ENCODE results near the gene NUDT4.
"Not testable (repeated sequence)": the region's sequence is repeated elsewhere in the genome, so short reads cannot be mapped to it uniquely, and the experiment has no call there.

NUDT4 gene

DNA sequence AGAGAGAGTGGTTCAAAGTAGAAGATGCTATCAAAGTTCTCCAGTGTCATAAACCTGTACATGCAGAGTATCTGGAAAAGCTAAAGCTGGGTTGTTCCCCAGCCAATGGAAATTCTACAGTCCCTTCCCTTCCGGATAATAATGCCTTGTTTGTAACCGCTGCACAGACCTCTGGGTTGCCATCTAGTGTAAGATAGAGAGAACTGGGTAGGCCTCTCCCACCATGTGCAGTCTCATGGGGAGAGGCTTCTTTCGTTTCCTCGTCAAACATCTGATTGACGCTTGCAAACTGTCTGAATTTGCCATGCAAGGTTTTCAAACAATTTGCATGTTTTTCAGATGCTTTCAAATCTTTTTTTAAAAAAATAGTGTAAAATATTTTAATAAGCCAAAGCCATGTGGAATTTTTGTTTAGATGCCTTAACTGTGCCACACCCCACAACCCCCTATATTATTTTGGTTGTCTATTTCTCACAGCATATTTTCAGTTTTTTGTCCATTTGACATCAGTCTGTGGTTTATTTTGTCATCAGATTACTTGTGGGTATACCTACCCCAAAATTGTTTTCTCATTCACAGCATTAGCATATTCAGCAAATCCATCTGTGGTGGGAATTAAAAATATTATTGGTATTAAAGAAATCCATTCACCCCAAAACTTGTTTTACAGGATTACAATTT lies 21.6 kb downstream of the NUDT4 start:
- not testable (repeated sequence) for DNase-seq (ENCODE audit: low read depth in 2 of 2)

DNA sequence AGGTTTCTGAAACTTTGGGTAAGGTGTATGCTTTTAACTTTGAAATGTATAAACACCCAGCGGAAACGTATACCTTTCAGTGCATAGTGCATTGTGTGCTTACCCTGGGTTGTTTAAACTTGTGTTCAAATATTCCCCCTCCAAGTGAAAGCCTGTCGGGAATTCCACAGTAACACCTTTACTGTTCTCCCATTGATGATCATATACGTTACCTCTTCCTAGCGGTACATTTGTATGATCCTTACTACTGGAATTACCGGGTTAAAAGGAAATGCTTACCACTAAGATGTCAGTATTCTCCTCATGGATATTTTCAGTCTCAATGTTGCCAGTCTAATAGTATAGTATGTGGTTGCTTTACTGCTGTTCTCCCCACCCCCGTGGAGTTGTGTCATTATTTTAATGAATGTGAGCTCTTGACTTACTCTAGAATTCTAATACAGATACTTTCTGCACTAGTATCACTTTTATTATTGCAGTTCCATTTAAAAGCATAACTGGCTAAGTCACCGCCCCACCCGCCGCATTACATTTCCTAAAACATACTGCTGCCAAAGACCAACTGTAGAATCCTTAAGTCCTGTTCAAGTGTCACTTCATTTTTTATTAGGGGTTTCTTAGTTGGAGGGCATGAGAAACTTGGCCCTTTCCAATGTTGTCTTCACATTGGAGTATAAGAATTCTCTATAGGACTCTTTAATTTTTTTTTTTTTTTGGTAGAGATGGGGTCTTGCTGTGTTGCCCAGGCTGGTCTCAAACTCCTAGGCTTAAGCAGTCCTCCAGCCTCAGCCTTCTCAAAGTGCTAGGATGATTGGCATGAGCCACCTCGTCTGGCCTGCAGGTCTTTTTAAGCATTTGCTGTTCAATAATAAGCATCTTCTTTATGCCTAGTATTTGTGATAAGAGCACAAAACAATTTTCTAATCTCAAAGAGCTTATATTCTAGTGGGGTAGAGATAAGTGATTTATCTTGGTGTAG lies 24.9 kb downstream of the NUDT4 start:
- no peak for DNase-seq (ENCODE audit: low read depth in 2 of 2)

DNA sequence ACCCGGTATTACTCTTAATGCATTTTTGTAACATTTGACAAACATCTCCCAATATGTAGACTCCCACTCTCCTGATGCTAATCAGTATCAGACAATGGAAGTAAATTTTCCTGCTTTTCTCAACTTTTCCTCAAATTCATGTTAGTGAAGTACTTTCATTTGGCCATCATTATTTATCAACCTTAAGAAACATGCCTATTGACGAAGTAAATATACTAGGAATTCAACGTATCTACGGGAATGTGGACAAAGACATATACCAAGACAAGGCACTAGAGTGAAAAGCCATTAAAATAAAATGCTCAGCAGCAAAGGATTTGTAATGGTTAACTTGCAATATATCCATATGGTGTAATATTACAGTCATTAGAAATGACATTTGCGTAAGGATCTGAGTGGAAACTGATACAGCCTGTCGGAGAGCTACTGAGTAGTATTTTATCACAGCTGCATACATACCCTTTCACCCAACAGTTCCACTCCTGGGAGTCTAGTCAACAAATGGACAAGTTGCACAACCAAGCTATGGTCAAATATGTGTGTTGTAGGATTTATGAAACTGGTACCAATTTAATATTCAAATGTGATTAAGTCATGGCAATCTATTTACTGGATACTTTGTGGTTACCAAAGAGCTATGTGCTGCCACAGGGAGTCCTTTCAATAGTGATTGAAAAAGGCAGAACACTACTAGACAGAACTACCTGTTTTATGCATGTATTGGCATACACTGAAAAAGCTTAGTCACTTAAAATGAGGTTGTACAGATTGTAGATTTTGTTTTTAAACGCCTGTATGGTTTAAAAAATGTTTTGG lies 26.5 kb downstream of the NUDT4 start:
- DNase-seq (ENCODE audit: low read depth in 2 of 2): no peak

DNA sequence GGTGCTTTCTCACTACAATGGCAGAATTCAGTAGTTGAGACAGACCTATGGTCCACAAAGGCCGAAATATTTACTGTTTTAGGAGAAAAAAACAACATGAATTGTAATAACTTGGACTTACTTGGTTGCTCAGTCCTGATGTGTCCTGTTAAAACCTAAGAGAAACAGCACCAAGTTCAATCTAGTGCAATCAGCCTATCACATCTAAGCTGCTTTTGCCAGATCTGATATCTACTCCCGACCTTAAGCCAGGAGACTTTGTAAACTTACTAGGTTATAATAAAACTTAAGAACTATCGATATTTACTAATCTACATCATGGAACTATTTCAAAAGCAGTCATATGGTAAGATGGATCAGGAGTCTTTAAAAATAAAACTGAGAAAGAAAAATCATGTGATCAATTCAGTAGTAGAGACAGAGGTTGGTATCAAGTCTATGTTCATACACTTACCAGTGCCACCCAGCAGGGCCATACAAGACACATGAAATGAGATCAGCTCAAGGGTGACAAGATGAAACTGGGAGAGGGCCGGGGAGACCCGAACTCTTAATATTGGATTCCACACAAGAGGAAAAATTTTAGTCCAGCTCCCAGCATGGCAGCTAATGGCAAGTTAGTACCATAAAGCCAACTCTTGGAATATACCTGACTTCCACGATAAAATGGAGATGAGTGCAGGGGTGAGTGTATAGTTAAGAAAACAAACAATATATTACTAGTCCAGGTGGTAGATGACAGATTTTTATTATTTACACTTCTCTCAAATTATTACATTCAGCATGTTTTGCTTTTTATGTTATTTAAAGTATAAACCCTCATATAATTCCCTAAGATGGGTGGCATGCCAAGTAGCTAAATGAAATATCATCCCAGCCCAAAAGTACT lies 27.5 kb downstream of the NUDT4 start:
- no peak for DNase-seq (ENCODE audit: low read depth in 2 of 2)

DNA sequence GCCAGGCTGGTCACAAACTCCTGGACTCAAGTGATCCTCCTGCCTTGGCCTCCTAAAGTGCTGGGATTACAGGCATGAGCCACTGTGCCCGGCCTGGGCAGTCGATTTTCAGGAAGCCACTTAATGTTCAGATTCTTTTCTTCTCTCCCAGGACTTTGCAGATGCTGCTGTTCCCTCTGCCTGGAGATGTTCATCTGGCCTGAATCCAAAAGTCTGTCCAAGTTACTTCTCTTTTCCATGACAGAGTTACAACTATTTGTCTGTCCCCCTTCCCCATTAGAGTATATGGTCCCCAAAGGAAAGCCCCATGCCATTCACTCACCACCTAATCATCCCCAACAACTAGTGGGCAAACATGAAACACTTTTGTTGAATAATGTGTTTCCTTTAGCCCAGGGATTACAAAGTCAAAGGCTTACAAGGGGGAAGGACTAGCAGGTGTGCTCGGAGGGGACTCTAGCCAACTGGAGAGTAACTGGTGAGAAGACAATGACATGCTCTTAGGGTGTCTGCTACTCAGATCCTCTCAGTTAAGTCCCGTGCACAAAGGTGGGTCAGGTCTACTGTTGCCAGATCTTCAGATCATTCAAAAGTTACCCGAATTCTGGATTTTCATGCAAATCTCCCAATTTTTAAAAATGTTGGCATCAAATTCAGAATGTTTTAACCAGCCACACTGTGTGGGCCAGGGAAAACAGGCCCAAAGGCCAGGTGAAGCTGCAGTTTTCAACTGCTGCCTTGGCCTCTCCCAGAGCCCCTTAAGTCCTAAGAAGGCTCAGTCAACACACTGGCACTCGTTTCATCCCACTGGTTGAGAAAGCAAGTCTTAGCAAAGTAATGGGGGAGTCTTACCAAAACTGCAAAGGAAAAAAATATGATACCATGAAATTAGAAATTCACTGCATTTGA lies 29.6 kb downstream of the NUDT4 start:
- DNase-seq (ENCODE audit: low read depth in 2 of 2): no peak

DNA sequence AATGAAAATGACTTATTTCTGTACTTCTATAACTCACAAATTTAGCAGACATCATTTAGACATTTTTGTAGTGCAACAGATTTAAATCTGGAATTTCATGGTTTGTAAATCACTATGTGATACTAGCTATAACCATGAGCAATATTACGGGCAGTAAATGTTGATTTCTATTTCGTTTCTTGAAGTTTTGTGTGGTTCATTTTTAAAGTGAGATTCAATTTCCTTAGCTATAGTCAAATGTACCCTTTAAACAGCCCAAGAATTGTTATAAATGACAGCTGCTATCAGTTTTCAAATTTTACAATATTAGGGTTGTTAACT lies 30.2 kb downstream of the NUDT4 start:
- DNase-seq (ENCODE audit: low read depth in 2 of 2): no peak

DNA sequence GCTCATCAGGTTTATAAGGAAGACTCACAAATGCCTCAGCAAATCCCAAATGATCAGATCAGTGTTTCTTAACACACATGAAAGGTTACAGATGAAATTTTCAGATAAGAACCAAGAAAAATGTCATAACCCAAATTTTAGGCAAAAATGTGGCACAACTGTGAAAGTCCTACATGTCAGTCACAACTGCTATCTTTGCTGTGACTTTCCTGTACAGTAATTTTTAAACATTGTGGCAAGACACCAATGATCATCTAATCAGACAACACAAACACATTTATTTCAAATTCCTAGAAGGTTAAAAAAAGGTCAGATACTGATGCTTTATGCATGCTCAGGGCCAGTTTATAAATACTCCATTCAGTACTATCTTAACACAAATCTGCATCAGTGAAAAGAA lies 31.1 kb downstream of the NUDT4 start:
- DNase-seq (ENCODE audit: low read depth in 2 of 2): no peak

DNA sequence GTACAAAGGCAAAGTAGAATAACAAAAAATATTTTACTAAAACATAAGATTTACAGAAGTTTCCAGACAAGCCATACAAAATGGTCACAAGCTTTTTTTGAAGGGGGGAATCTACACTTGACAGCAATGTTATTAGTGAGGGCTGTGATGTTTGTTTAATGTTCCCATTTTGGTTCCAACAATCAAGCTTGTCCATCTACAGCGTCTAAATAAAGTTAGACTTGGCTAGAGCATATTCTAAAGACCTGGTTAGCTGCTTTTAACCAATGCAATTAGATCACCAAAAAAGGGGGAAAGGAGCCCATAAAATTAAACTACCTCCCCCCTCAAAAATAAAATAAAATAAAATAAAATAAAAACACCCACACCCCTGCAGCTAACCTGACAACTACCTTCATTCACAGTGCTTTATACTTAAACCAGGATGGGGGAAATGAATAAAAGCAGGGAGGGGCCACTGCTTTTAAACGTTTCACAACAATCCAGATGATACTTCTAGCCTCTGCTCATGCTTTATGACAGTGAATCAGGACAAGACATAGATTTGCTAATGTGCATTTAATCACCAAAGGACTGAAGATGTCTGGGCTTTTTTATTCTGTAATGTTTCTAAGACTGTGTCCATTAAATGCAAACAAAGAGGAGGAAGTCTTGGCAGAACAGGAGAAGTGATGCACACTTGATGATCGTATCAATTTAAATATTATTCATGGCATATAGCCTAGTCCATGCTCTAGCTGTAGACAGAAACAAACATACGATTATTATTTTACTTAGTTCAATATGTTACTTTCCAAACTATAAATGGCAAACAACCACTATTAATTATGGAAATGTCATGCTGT lies 31.8 kb downstream of the NUDT4 start:
- DNase-seq (ENCODE audit: low read depth in 2 of 2): not testable (repeated sequence)

DNA sequence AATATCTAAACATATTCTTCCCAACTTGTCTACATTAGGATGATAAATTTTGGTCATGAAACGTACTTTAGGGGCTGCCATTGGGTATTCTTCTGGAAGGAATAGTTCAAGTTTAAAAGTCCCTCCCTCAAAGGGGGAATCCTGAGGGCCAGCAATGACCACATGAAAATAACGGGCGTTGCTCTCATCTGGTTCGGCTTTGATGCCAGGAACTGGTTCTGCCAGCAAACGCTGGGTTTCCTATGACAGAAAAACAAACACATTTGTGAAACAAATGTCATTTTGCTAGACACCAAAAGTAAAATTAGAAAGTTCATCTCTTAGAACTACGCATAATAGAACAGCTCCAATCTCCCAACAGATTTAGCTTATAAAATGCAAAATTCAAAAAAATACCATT lies 33.3 kb downstream of the NUDT4 start:
- not testable (repeated sequence) for DNase-seq (ENCODE audit: low read depth in 2 of 2)

DNA sequence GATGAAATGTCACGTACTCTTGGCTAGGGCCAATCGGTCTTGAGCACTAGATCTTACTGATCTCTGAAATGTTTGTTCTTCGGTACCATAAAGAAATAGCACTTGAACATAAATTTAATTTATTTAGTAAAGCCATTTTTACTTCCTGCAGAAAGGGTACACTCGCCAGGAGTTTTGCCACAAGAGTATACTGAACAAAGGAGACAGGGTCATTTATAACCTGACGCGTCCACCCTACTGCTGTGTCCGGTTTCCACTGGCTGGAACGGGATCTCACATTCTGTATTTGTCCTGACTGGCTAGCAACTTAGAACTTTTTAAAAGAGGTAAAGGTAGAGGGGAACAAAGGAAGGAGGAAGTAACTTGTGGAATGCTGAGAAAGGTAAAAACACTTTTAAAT lies 34.7 kb downstream of the NUDT4 start:
- DNase-seq (ENCODE audit: low read depth in 2 of 2): not testable (repeated sequence)

DNA sequence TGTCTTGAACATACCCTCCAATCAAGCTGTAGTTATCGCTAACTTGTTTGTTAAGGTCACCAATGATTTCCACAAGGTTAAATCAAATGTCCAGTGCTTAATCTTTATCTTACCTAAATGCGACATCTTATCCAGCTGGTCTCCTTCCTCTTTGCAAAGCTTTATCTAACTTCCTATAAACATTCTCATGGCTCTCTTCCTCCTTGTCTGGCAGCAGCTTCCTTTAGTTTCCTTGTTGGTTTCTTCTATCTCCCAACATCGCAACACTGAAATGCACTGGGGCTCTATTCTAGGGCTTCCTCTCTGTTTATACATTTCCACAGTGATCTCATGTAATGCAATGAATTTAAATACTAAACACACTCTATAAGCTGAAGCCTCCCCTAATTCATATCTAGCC lies 35.3 kb downstream of the NUDT4 start:
- no peak for DNase-seq (ENCODE audit: low read depth in 2 of 2)

DNA sequence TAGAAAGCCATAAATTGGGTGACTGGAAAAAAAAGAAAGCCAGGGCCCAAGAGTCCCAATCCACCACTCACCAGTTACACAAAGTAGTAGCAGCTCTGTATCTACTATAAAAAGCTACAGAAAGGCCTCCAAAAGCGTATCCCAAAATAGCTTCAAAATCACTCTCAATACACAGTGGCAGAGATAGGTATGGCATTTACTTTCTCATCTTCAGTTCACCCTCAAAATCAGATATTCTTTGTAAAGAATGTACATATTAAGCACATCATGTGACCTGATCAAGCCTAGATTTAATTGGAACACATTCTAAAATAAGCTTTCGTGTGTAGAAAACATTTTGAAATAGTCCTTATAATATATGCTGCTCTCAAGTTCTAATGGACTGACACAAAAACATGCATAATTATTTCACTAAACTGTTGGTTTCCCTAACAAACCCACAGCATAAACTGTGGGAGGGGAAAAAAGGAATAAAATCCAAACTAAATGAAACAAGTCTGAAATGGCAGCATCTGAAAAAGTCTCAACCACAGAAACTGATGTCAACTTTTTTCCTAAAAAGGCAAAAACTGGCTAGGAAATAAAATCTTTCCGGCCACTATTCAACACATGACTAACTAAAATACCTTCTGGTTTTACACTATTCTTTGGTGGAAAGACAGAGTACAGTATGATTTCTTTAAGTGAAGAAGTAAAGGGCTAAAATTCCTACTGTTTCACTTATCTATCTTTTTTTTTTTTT lies 38.2 kb downstream of the NUDT4 start:
- DNase-seq (ENCODE audit: low read depth in 2 of 2): no peak

DNA sequence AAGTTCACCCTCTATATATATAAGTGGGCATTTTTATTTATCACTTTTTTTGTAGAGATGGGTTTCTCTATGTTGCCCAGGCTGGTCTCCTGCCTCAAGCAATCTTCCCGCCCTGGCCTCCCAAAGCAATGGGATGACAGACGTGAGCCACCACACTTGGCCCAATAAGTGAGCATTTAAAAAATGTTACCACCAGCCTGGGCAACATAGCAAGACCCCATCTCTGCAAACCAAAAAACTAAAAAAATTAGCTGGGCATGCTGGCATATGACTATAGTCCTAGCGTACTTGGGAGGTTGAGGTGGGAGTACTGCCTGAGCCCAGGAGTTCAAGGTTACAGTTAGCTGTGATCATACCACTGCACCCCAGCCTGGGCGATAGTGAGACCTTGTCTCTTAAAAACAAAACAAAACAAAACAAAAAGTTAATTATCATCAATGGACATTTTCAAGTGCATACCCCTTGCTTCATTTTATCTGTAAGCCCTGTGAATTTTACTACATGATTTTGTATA lies 40.3 kb downstream of the NUDT4 start:
- DNase-seq (ENCODE audit: low read depth in 2 of 2): no peak

DNA sequence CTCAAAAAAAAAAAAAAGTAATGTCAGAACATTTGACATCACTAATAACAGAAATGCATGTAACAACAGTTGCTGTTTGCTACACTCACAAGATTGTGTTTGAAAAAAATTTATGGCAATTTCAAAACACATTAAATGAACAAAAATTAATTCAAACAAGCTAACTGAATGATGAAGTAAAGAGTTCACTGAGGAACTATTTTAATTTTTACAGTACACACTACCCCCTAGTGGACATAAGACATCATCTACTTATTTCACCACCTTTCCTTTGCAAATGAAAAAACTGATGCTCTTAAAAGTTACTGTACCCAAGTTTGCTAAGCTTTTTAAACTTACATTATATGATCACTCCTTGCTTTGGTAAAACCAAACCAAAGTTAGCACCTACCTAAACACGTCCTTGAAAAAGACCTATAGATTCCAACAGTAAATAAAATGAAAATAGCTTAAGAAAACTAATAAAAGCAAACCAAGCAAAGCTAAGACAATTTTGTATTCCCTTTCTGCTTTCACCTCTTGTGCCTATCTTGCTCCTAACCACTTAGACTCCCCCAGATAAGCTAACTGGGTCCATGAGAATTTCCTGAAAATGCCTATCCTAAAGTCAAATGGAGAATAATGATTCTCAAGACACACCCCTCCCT lies 41.8 kb downstream of the NUDT4 start:
- no peak for DNase-seq (ENCODE audit: low read depth in 2 of 2)

DNA sequence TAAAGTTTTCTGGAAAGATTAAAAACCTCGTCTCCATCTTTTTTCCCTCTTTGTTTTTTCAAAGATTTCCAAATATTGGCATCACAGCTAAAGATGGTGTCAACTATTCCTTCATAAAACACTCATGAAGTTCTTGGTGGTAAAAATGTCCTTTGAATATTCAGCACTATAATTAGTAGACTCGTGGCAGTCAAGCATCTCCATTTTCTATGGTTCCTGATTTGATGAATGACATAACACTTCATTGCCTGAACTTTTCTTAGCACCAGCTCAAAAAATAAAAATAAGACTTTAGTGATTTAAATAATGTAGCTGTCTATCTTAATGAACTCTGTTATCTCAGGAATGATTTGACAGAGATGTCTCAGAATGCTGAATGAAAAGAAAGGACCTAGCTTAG lies 44.3 kb downstream of the NUDT4 start:
- no peak for DNase-seq (ENCODE audit: low read depth in 2 of 2)

DNA sequence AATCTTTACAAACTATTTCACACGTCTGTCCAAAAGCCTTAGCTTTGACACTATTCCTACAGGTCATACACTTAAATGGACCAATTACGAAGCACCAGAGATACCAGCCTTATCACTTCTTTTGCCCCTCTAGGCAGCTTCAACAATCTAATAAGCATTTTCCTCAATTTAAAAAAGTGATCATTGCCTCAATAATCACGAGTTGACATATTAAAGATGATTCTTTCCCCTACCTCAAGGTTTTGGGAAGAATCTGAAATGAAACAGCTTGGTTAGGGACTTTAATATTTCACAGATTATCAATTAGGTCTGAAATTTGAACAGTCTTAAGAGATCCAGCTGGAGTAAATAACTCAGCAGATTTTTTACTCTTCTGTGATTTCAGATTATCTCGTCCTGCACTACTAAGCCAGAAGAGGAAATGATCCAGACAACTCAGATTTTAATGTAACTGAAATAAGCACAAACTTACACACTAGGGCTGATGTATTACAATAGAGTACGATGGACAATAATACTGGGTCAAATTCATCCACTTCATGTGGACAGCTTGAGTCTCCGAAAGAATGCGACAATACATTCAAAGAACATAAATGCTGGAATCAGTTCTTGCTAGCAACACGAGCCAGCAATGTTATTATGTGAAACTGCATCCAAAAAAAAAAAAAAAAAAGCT lies 48.1 kb downstream of the NUDT4 start:
- no peak for DNase-seq (ENCODE audit: low read depth in 2 of 2)

DNA sequence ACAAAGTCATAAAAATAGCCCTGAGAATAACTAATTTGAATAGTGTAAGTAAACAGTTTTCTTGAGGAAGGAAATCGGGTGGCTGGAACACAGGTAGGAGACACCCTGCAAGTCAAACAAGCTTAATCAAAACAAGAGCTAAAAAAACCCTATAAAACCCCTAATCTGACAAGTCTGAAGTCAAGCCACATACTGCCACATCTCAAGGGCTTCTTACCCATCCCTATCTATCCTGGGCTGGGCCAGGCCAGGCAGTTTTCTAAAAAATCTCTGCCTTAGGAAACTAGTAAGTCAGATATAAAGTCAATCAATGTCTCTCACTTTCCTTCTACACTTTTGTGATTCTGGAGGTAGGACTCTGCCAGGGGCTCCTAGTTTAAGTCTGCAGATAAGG lies 48.7 kb downstream of the NUDT4 start:
- DNase-seq (ENCODE audit: low read depth in 2 of 2): no peak
